GM12878 (cell line): ENCODE data around the gene RRBP1. TPM values are rescaled to one million over a fixed set of nuclear protein-coding genes. Genes with fewer than 3 reads are reported as not detected.

Source experiments
- ATAC-seq: fragments of 200-7000 bp; cut with Tn5 transposase; 3 replicates; pipeline ENCODE4 v1.9.1; 2020; ENCODE audit warnings: mild to moderate bottlenecking, moderate library complexity
- BruUV-seq: library from RNA; stranded (reverse); fragments of 400-500 nt; replicated peaks from 2 replicates; lab custom pipeline; 2021; lab: Mats Ljungman, UMichigan
- CTCF ChIA-PET: fragments of 300-600 bp; sonication (Branson Sonifier 250); formaldehyde crosslinking; extraction: SDS; loops from one replicate; lab custom pipeline; 2021; ENCODE audit warnings: inconsistent platforms; lab: Yijun Ruan, JAX
- POLR2A ChIA-PET: fragments of 350-600 bp; formaldehyde crosslinking; extraction: SDS; loops from one replicate; lab custom pipeline; 2021; ENCODE audit warnings: inconsistent platforms; lab: Charles Lee
- RAD21 ChIA-PET: fragments of 300-600 bp; sonication (Branson Sonifier 250); formaldehyde crosslinking; loops from one replicate; lab custom pipeline; 2023; ENCODE audit warnings: antibody characterized with exemption; ENCODE audit not compliant: unreplicated experiment; lab: Charles Lee
- SMC1A ChIA-PET: fragments of 300-600 bp; sonication (Branson Sonifier 250); formaldehyde crosslinking; loops from one replicate; lab custom pipeline; 2023; ENCODE audit not compliant: unreplicated experiment, uncharacterized antibody; lab: Charles Lee
- DNase-seq: peaks from one replicate; pipeline ENCODE4 v3.0.0-alpha.2; 2011; ENCODE audit warnings: low read depth, low spot score
- FAIRE-seq: peaks from 3 replicates; lab custom pipeline; 2011; peaks lifted over from hg19 to GRCh38; lab: Jason Lieb, UNC
- H2AFZ ChIP-seq: 2 replicates; pipeline ENCODE4 v1.6.0; 2011; ENCODE audit warnings: low read depth, low read length, control low read depth; ENCODE audit not compliant: control insufficient read depth
- H3K27ac ChIP-seq: 2 replicates; pipeline ENCODE4 v1.5.1; 2011; ENCODE audit warnings: control low read depth; ENCODE audit not compliant: control insufficient read depth, insufficient read depth
- H3K27me3 ChIP-seq, 2 experiments: replicated peaks in 1 of 2; 2 replicates each; pipeline versions ENCODE4 v1.6.0 to v1.6.1; 2011; ENCODE audit warnings: low read length in 1 of 2; ENCODE audit not compliant: control insufficient read depth in 2 of 2, insufficient read depth in 2 of 2
- H3K36me3 ChIP-seq, 2 experiments: 2 replicates each; pipeline ENCODE4 v1.5.1; 2011; ENCODE audit warnings: low read length in 1 of 2; ENCODE audit not compliant: control insufficient read depth in 2 of 2, insufficient read depth in 2 of 2
- H3K4me1 ChIP-seq: 2 replicates; pipeline ENCODE4 v1.6.1; 2011; ENCODE audit warnings: mild to moderate bottlenecking, low read length, moderate library complexity, mixed read lengths; ENCODE audit not compliant: control insufficient read depth, insufficient read depth
- H3K4me2 ChIP-seq: 2 replicates; pipeline ENCODE4 v1.6.0; 2011; ENCODE audit warnings: control low read depth; ENCODE audit not compliant: control insufficient read depth, insufficient read depth
- H3K4me3 ChIP-seq: fragments of 200-600 bp; sonication (generic); 2 replicates; pipeline ENCODE4 v1.5.1; 2016
- H3K79me2 ChIP-seq: 2 replicates; pipeline ENCODE4 v1.6.0; 2011; ENCODE audit warnings: low read length; ENCODE audit not compliant: control insufficient read depth, insufficient read depth
- H3K9ac ChIP-seq: 2 replicates; pipeline ENCODE4 v1.8.0; 2011; ENCODE audit warnings: low read length, control low read depth, mixed read lengths; ENCODE audit not compliant: control insufficient read depth, insufficient read depth
- H3K9me3 ChIP-seq: replicated peaks from 3 replicates; pipeline ENCODE4 v1.5.1; 2011; ENCODE audit warnings: mild to moderate bottlenecking, low read length; ENCODE audit not compliant: control insufficient read depth, insufficient read depth
- H4K20me1 ChIP-seq: 2 replicates; pipeline ENCODE4 v1.6.0; 2011; ENCODE audit not compliant: control insufficient read depth, insufficient read depth
- BCL11A ChIP-seq: IDR thresholded peaks from 2 replicates; pipeline ENCODE4 v1.6.1; 2011; ENCODE audit warnings: low read depth, low read length
- CHD2 ChIP-seq: IDR thresholded peaks from 2 replicates; pipeline ENCODE4 v1.6.1; 2011; ENCODE audit warnings: low read depth, low read length, improper control_type of control experiment, borderline replicate concordance
- EED ChIP-seq: sonication (generic); IDR thresholded peaks from 2 replicates; pipeline ENCODE4 v1.6.1; 2016; ENCODE audit warnings: antibody characterized with exemption, low read depth
- IKZF1 ChIP-seq: fragments of 450-650 bp; conservative IDR thresholded peaks from 2 replicates; pipeline ENCODE4 v1.6.1; 2017; ENCODE audit warnings: antibody characterized with exemption, mild to moderate bottlenecking
- JUND ChIP-seq: IDR thresholded peaks from 2 replicates; pipeline ENCODE4 v1.6.1; 2012; ENCODE audit warnings: low read depth, mild to moderate bottlenecking, low read length, improper control_type of control experiment, moderate library complexity
- KDM1A ChIP-seq: fragments of 200-600 bp; sonication (generic); IDR thresholded peaks from 2 replicates; pipeline ENCODE4 v1.6.1; 2016; ENCODE audit warnings: borderline replicate concordance
- MTA2 ChIP-seq: fragments of 450-650 bp; IDR thresholded peaks from 2 replicates; pipeline ENCODE4 v1.6.1; 2016; ENCODE audit warnings: low read depth, mild to moderate bottlenecking, moderate library complexity
- NBN ChIP-seq: fragments of 450-650 bp; IDR thresholded peaks from 2 replicates; pipeline ENCODE4 v1.6.1; 2016
- POLR2A ChIP-seq: IDR thresholded peaks from 2 replicates; pipeline ENCODE4 v1.6.1; 2011; ENCODE audit warnings: low read depth, mild to moderate bottlenecking, low read length
- REST ChIP-seq: IDR thresholded peaks from 2 replicates; pipeline ENCODE4 v1.6.1; 2012; ENCODE audit warnings: mild to moderate bottlenecking, low read depth, low read length
- RUNX3 ChIP-seq: IDR thresholded peaks from 2 replicates; pipeline ENCODE4 v1.6.1; 2012; ENCODE audit warnings: low read length, inconsistent platforms
- SIX5 ChIP-seq: IDR thresholded peaks from 2 replicates; pipeline ENCODE4 v1.6.1; 2011; ENCODE audit warnings: mild to moderate bottlenecking, low read depth, low read length, moderate library complexity; ENCODE audit not compliant: severe bottlenecking
- SP1 ChIP-seq: IDR thresholded peaks from one replicate; pipeline ENCODE4 v1.6.1; 2011; ENCODE audit warnings: low read depth, low read length
- SPI1 ChIP-seq: IDR thresholded peaks from 2 replicates; pipeline ENCODE4 v1.6.1; 2011; ENCODE audit warnings: low read depth, mild to moderate bottlenecking, low read length, moderate library complexity, borderline replicate concordance; ENCODE audit not compliant: insufficient read depth
- TAF1 ChIP-seq: IDR thresholded peaks from 2 replicates; pipeline ENCODE4 v1.6.1; 2011; ENCODE audit warnings: mild to moderate bottlenecking, low read depth, low read length, borderline replicate concordance
- TCF7 ChIP-seq: IDR thresholded peaks from 2 replicates; pipeline ENCODE4 v1.6.1; 2014; ENCODE audit warnings: antibody characterized with exemption, borderline replicate concordance
- ZNF24 ChIP-seq: fragments of 450-650 bp; IDR thresholded peaks from 2 replicates; pipeline ENCODE4 v1.6.1; 2017; ENCODE audit warnings: antibody characterized with exemption, mild to moderate bottlenecking
- ZNF384 ChIP-seq: IDR thresholded peaks from 2 replicates; pipeline ENCODE4 v1.6.1; 2012; ENCODE audit warnings: low read depth, mild to moderate bottlenecking, low read length, improper control_type of control experiment, borderline replicate concordance
- WGBS: methylation state at CpG from one replicate; pipeline ENCODE4 v1.1.6; 2016; ENCODE audit warnings: low lambda C conversion rate; ENCODE audit not compliant: insufficient replicate concordance, insufficient coverage; ENCODE audit errors: missing lambda C conversion rate; 5-methylcytosine and 5-hydroxymethylcytosine counted together
- in situ Hi-C: fragments of 300-500 bp; cut with MboI; formaldehyde crosslinking; loops from 9 replicates; pipeline ENCODE4 v1.14.3; 2018; ENCODE audit warnings: mixed read lengths
- intact Hi-C: fragments of 100-400 bp; cut with micrococcal nuclease; formaldehyde crosslinking; loops from one replicate; pipeline ENCODE4 v1.14.2; 2022; ENCODE audit not compliant: unreplicated experiment
- polyA plus RNA-seq, 11 experiments: library from polyadenylated mRNA; depleted of rRNA in 4 of 11; unstranded in 6 of 11; stranded (reverse) in 5 of 11; fragments of >200 nt; fragmentation: Nextera tagmentation in 4 of 11; fragmentation: Illumina TruSeq in 1 of 11; extraction: Ambion mirVana in 4 of 11; extraction: Trizol in 1 of 11; gene quantifications; 1 replicate in 1 of 11; 2 replicates in 10 of 11; pipeline versions ENCODE4 v1.2.1 to v1.2.3, GENCODE V29; 2011 to 2016; ENCODE audit warnings: inconsistent platforms in 2 of 11, missing spikeins in 2 of 11, low read depth in 1 of 11
- total RNA-seq, 4 experiments: library from RNA; depleted of rRNA in 3 of 4; stranded (reverse); fragments of >200 nt in 3 of 4; fragmentation: Illumina TruSeq in 1 of 4; extraction: Trizol in 1 of 4; gene quantifications; 2 replicates each; pipeline versions ENCODE4 v1.2.1 to v1.2.3, GENCODE V29; 2013 to 2021
- TF ChIP-seq, protein P1 (sequence below): fragments of 450-650 bp; formaldehyde crosslinking; IDR thresholded peaks from 2 replicates; pipeline ENCODE4 v1.4.0; 2022; ENCODE audit warnings: mild to moderate bottlenecking, moderate library complexity

The RRBP1 gene
- total and polyA plus RNA-seq, 10 of the 15 experiments (the other 5 are each of a cell fraction or from before 2014, with no cell fraction given), result 1.2 to 57.4 (median 24.6) TPM

- TF ChIP-seq, protein P1, sequence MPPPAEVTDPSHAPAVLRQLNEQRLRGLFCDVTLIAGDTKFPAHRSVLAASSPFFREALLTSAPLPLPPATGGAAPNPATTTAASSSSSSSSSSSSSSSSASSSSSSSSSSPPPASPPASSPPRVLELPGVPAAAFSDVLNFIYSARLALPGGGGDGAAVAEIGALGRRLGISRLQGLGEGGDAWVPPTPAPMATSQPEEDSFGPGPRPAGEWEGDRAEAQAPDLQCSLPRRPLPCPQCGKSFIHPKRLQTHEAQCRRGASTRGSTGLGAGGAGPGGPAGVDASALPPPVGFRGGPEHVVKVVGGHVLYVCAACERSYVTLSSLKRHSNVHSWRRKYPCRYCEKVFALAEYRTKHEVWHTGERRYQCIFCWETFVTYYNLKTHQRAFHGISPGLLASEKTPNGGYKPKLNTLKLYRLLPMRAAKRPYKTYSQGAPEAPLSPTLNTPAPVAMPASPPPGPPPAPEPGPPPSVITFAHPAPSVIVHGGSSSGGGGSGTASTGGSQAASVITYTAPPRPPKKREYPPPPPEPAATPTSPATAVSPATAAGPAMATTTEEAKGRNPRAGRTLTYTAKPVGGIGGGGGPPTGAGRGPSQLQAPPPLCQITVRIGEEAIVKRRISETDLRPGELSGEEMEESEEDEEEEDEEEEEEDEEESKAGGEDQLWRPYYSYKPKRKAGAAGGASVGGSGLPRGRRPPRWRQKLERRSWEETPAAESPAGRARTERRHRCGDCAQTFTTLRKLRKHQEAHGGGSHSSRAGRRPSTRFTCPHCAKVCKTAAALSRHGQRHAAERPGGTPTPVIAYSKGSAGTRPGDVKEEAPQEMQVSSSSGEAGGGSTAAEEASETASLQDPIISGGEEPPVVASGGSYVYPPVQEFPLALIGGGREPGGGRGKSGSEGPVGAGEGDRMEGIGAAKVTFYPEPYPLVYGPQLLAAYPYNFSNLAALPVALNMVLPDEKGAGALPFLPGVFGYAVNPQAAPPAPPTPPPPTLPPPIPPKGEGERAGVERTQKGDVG, result no peak
- TF ChIP-seq NBN (no peak), JUND (no peak), IKZF1 (no peak), ZNF384 (no peak), ZNF24 (no peak), POLR2A (no peak; the same call in 1 of the 2 replicates)
- TF ChIP-seq, all 136 proteins: peak for 0
Measured at GRCh38 chr20:17613328-17614175, 68.5 kb downstream of the RRBP1 start (continued).

- intact Hi-C loops, result no loop called here
- no peak for FAIRE-seq
Measured at GRCh38 chr20:17612992-17613327, 69.1 kb downstream of the RRBP1 start.

More at GRCh38 chr20:17612992-17613327, 69.1 kb downstream of the RRBP1 start:
- Histone ChIP-seq H3K9me3 (no peaks in the 10 kb centered on the region), H3K79me2 (no peaks in the 10 kb centered on the region), H3K4me3 (no peak overlapping the region), H4K20me1 (no peaks in the 10 kb centered on the region), H3K4me1 (no peaks in the 10 kb centered on the region), H3K4me2 (no peak overlapping the region), H3K27ac (no peak overlapping the region), H2AFZ (no peak overlapping the region), H3K9ac (no peak overlapping the region), H3K36me3 (peaks cover 4 to 5% of the 10 kb centered on the region in 2 experiments; a peak in 3 of 4 replicates), H3K27me3 (no peaks in the 10 kb centered on the region)
- DNase-seq (no peak), ATAC-seq (no peak)
- POLR2A ChIA-PET, result no interaction called here
- in situ Hi-C loops, result no loop called here
- SMC1A ChIA-PET, result no interaction called here
- TF ChIP-seq EED (no peak), MTA2 (no peak), SIX5 (no peak), SP1 (no peak), REST (no peak), KDM1A (no peak), TCF7 (no peak), CHD2 (no peak), SPI1 (no peak), TAF1 (no peak), RUNX3 (no peak), BCL11A (no peak)
- CTCF ChIA-PET, result no interaction called here
- BruUV-seq, result no TSS peak
- WGBS, result 62% methylated on average over 7 of the region's 7 CpGs
- RAD21 ChIA-PET, result no interaction called here
